Peyer's patch (tissue), 4 donors: ENCODE measurements around the gene DAAM1. TPM values are rescaled to one million over a fixed set of nuclear protein-coding genes. Genes with fewer than 3 reads are reported as not detected.

Source experiments
- DNase-seq, 3 donors: peaks; one replicate each; pipeline ENCODE4 v3.0.0-alpha.2; 2017 to 2019
- H3K27ac ChIP-seq, 4 donors: fragments of 200-600 bp; sonication (generic); one replicate each; pipeline ENCODE4 v1.5.1; 2016 to 2019
- H3K27me3 ChIP-seq, 2 donors: fragments of 200-600 bp; sonication (generic); one replicate each; pipeline ENCODE4 v1.5.1; 2019
- H3K36me3 ChIP-seq, 3 donors: fragments of 200-600 bp; sonication (generic); one replicate each; pipeline ENCODE4 v1.5.1; 2016 to 2019
- H3K4me1 ChIP-seq, 4 donors: fragments of 200-600 bp; sonication (generic); one replicate each; pipeline ENCODE4 v1.5.1; 2016 to 2019
- H3K4me3 ChIP-seq, 4 donors: fragments of 200-600 bp; sonication (generic); 1 replicate in 3 of 4; 2 replicates in 1 of 4; pipeline ENCODE4 v1.5.1; 2016 to 2019; ENCODE audit warnings: mild to moderate bottlenecking in 1 of 4
- H3K9me3 ChIP-seq, 4 donors: fragments of 200-600 bp; sonication (generic); one replicate each; pipeline ENCODE4 v1.5.1; 2016 to 2019; ENCODE audit warnings: mild to moderate bottlenecking in 1 of 4
- POLR2A ChIP-seq, 2 donors: fragments of 450-650 bp; IDR thresholded peaks; one replicate each; pipeline ENCODE4 v1.5.1; 2017; ENCODE audit warnings: antibody characterized with exemption in 2 of 2, mild to moderate bottlenecking in 2 of 2, moderate library complexity in 2 of 2
- total RNA-seq, 4 donors: library from RNA; depleted of rRNA; stranded (reverse); fragments of >200 nt; gene quantifications; one replicate each; pipeline ENCODE4 v1.1.0, GENCODE V29; 2016
- TF ChIP-seq, protein P1 (sequence below), 6 experiments: fragments of 450-650 bp in 4 of 6; fragments of 200-600 bp in 2 of 6; sonication (generic) in 1 of 6; IDR thresholded peaks; one replicate each; pipeline ENCODE4 v1.5.1; 2017 to 2019; ENCODE audit warnings: antibody characterized with exemption in 6 of 6, mild to moderate bottlenecking in 3 of 6, moderate library complexity in 1 of 6

DAAM1 gene
- total RNA-seq, 4 donors from 2014 or later = 17.7 to 110 (median 61.7) TPM

DNA sequence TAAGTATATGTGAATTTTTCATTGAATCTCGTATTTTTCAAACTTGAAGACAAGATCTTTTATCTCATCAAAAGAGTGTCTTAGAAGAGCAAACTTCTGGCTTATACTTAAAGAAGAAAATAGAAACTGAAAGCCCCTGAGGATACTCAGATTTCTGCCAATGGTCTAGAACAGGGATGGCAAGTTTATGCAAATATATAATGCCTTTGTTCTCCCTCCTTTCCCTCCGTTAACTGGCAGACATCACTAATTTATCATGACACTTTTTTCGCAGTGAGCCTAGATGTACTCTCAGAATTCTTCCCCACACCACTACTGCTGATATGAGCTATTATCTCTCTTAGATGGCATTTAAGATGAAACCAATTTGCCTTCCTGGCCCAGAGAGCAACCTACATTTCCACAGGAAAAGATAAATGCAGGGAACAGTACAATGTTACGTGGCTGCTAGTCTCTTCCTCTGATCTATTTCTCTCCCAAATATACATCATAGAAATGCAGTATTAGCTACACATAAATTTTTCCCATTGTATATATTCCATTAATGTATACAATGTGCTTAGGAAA, 40.0 kb upstream of the DAAM1 start:
- TF ChIP-seq, protein P1, sequence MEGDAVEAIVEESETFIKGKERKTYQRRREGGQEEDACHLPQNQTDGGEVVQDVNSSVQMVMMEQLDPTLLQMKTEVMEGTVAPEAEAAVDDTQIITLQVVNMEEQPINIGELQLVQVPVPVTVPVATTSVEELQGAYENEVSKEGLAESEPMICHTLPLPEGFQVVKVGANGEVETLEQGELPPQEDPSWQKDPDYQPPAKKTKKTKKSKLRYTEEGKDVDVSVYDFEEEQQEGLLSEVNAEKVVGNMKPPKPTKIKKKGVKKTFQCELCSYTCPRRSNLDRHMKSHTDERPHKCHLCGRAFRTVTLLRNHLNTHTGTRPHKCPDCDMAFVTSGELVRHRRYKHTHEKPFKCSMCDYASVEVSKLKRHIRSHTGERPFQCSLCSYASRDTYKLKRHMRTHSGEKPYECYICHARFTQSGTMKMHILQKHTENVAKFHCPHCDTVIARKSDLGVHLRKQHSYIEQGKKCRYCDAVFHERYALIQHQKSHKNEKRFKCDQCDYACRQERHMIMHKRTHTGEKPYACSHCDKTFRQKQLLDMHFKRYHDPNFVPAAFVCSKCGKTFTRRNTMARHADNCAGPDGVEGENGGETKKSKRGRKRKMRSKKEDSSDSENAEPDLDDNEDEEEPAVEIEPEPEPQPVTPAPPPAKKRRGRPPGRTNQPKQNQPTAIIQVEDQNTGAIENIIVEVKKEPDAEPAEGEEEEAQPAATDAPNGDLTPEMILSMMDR (IDR thresholded peaks at IDR 0.05) = no peak
- no peak for TF ChIP-seq POLR2A (IDR thresholded peaks at IDR 0.05)
- Histone ChIP-seq H3K36me3 (no peaks in the 10 kb centered on the region), H3K9me3 (no peaks in the 10 kb centered on the region)

DNA sequence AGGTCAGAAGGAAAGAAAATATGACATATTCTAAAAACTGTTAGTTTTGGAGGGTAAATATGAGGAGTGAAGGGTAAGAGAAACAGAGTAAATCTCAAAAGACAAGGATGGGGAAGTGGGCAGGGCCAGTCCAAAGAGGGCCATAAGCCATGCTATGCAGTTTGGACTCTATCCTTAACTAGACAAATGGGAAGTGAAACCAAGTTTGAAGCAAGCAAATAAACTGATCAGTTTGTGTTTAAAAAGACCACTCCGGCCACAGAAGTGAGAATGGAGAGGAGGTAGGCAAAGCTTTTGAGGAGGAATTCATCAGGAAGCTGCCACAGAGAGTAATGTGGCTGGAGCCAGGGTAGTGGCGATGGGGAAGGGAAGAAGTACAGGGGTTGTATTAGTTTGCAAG, 37.5 kb upstream of the DAAM1 start:
- peak in 1 of 3 donors; percentile 48 for DNase-seq
- Histone ChIP-seq H3K4me1 (peaks cover 0 to 4% (median 2%) of the 10 kb centered on the region in 4 donors), H3K9me3 (no peaks in the 10 kb centered on the region), H3K27me3 (no peaks in the 10 kb centered on the region), H3K4me3 (no peak overlapping the region), H3K27ac (peak overlapping the region in 1 of 4 donors; percentile 25), H3K36me3 (no peaks in the 10 kb centered on the region)
- TF ChIP-seq POLR2A (IDR thresholded peaks at IDR 0.05) = no peak
- TF ChIP-seq, protein P1 (IDR thresholded peaks at IDR 0.05) = no peak

More for the DNA sequence above, 40.0 kb upstream of the DAAM1 start:
- DNase-seq = no peak
- H3K4me3 ChIP-seq = no peak overlapping the region
- no peaks in the 10 kb centered on the region for H3K27me3 ChIP-seq
- H3K4me1 ChIP-seq = peaks cover 0 to 4% (median 2%) of the 10 kb centered on the region in 4 donors
- H3K27ac ChIP-seq = no peak overlapping the region

DNA sequence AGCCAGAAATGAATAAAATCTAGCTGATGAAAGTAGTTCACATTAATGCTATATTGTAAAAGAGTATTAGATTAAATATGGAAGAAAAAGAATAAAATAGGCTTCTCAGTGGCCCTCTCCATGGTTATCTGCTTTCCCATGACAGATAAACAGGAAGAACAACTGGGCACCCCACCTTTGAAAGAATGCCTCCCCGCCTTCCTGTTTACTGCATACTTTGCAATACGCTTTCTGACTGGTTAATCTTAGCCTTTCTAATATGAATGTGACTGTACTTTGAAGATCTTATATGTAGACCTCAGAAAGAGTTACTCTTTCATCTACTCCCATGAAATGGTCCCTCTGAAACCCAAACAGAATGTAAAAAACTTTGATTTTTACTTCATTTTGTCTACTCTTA, 34.1 kb upstream of the DAAM1 start:
- no peaks in the 10 kb centered on the region for H3K9me3 ChIP-seq
- DNase-seq = no peak
- no peak for TF ChIP-seq POLR2A (IDR thresholded peaks at IDR 0.05)
- TF ChIP-seq, protein P1 (IDR thresholded peaks at IDR 0.05) = no peak

DNA sequence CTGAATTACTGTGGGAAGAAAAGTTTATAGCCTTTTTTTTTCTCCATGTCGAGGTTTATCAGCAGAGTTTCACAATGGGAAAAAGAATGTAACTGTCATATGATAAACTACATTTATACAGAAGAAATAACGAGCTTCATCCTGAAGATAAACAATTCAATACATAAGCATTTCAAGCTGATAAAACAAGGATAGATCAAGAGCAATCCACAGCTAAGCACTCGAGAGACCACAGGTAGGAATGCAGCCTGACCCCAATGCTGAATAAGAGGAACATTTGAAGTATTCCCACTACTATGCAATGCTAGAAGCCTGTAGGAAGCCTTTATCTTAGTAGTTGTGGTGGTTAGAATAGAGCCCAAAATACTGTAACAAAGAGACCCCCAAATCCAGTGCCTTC, 32.6 kb upstream of the DAAM1 start:
- DNase-seq = no peak
- Histone ChIP-seq H3K27me3 (no peaks in the 10 kb centered on the region), H3K9me3 (no peaks in the 10 kb centered on the region), H3K27ac (no peak overlapping the region), H3K36me3 (no peaks in the 10 kb centered on the region), H3K4me1 (peaks cover 0 to 4% (median 2%) of the 10 kb centered on the region in 4 donors), H3K4me3 (no peak overlapping the region)
- TF ChIP-seq, protein P1 (IDR thresholded peaks at IDR 0.05) = no peak
- no peak for TF ChIP-seq POLR2A (IDR thresholded peaks at IDR 0.05)

More for the DNA sequence above, 34.1 kb upstream of the DAAM1 start:
- H3K4me1 ChIP-seq = peaks cover 0 to 4% (median 2%) of the 10 kb centered on the region in 4 donors
- H3K4me3 ChIP-seq = no peak overlapping the region
- no peaks in the 10 kb centered on the region for H3K27me3 ChIP-seq
- no peak overlapping the region for H3K27ac ChIP-seq
- H3K36me3 ChIP-seq = no peaks in the 10 kb centered on the region

DNA sequence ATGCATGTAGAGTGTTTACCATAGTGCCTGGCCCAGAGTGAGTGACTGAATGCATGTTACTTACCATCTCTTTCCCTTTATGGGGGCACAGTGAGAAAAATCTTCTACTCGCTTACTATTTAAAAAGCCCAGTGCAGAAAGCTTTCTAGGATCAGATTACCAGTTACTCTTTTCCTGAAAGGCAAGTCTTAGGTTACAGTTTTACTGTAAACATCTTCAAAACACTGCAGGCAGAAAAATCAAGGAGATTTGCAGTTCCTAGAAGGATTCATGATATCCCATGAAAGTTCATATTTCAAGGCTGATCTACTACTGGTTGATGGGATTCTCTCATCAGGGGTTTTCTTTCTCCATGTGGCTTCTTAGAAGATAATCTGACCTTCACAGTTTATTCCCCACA, 29.3 kb upstream of the DAAM1 start:
- no peak for TF ChIP-seq POLR2A (IDR thresholded peaks at IDR 0.05)
- TF ChIP-seq, protein P1 (IDR thresholded peaks at IDR 0.05) = no peak
- no peaks in the 10 kb centered on the region for H3K27me3 ChIP-seq
- H3K4me3 ChIP-seq = no peak overlapping the region
- no peak overlapping the region for H3K27ac ChIP-seq
- no peaks in the 10 kb centered on the region for H3K36me3 ChIP-seq
- no peaks in the 10 kb centered on the region for H3K9me3 ChIP-seq
- no peaks in the 10 kb centered on the region for H3K4me1 ChIP-seq
- DNase-seq = no peak
